ENCODE measurements around the gene PALLD.

Gene PALLD

DNA sequence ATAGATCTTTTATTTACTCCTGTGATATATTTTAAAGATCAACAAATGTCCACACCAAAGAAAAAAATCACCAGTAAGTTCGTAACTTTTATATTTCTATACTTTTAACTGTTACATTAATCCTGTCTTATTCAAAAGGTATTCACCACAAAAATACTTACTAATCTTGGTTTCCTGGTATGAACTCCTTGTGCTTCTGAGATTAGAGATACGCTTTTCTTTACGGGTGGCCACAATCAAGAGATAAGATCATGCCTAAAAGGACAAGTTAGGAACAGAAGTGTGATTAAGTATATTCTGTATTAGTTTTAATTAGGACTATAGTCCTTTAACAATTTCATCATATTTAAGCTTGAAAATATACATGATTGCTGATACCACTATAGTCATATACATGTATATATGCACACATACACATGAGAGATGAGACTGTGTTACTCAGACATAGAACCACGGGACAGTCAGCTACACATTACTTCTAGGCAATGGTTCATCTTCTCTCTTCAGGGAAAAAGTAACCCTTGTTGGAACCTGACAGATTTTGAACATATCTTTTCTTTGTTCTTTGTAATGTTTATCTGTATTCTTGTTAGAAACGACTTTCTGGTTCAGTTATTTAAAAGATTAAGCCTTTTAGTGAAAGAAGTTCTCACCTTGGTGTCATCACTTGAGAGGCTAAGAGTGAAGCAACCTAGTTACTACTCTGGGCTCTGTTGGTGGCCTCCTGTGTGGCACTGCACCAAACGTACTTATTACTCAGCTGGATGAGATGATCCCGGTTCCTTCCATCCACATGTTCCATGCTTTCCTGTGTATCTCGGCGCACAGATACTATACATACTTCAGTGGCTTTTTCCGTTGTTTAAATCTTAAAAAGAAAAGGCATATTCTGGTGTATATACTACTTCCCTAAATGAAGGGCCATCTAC, 367.1 kb downstream of the PALLD start:
- DNase-seq: no peak

- no peak for DNase-seq
These were observed 368.1 kb downstream of the PALLD start for GRCh38 chr4:168864821-168865541.

DNA sequence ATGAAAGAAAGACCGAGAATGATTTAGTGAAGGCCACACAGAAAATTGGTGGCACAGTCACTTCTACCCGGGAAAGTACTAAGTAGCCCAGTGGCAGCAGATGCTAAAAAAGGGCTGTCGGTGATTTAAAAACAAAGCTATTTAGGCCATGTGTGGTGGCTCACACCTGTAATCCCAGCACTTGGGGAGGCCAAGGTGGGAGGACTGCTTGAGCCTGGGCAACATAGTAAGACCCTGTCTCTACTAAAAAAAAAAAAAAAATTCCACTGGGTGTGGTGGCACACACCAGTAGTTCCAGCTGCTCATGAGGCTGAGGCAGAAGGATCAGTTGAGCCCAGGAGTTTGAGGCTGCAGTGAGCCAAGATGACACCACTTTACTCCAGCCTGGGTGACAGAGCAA, 369.0 kb downstream of the PALLD start:
- no peak for DNase-seq

DNA sequence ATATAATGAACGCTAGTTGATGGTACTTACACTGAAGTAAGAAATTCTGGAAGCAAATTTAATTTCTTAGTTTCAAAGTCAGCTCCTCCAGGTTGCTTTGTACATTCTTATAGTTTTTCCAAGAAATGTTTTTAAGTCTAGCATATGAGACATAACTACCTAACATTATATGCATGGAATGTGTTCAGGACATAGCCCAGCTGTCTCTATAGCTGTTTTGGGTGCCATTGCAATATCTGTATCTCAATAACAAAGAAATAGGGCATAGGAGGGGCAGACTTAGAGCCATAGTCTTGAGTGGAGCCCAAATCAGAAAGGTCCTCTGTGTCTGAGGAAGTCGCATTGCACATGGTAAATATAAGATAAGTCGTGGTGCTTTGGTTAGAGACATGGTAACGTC, 369.8 kb downstream of the PALLD start:
- DNase-seq: no peak

- DNase-seq: no peak
These were observed 370.3 kb downstream of the PALLD start for GRCh38 chr4:168867128-168867527.

DNA sequence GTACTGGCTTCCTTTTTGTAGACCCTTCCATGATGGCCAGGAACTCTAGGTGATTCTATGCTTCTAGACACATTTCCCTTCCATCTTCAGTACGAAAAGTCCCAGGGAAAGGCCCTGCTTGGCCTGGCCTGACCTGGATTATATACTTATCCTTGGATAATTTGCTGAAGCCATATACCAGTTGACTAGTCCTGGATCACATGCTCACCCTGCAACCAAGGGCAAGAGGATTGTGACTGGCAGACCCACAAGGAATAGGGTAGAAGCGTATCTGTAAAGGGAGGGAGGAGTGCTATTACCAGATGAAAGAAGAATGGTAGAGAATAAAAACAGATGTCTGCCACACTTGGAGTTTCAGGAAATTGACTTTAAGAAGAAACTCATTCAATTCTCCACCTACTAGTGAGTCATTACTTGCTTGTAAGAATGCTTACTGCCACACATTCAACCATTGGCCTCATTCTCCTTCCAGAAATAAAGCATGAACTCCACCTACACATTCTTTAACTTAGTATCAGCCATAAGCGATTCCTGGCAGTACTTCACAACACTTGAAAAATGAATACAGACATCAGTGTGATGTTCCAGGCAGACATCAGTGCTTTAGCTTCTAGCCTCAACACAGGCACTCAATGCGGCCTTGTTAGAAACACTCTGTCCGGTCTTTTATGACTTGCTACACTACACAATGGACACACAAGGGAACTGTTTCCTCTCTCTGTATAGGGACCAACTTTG, 371.4 kb downstream of the PALLD start:
- no peak for DNase-seq

DNA sequence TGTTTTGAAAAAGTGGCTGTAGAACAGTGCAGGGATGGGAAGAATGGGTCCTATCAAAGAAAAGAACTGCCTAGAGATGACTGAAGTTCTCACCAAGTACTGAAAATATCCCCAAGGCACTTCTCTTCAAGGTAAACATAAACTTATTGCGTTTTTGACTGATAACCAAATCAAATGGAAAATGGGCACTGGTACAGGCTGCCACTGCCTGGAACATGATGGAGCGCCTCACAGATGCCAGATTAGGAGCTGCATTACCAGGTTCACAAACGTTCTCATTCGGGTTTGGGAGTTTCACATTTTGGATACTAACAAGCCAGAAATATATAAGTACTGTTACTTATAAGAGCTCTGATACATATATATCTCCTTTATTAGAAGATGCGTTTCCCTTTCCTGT, 371.9 kb downstream of the PALLD start:
- DNase-seq: no peak

DNA sequence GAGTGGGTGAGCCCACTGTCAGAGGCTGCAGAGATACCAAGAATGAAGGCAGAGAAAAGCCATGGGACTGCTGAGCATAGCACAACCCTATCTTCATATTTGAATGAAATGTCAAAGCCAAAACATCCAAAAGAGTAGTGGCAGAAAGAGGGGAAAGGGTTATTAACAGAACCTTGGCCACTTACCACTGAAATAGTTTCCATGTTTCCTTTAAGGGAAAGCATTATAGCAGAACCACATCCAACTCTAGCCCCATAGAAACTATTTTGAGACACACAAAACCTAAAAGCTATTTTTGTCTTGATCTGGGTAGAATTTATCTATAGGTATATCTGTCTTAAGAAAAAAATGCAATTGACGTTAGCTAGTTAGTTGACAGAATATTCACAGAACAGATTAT, 373.2 kb downstream of the PALLD start:
- DNase-seq: no peak

GRCh38 chr4:168871632-168872031, 374.8 kb downstream of the PALLD start:
- no peak for DNase-seq

- DNase-seq: no peak
These were observed 377.2 kb downstream of the PALLD start for GRCh38 chr4:168874083-168874482.

GRCh38 chr4:168876106-168876505, 379.3 kb downstream of the PALLD start:
- DNase-seq: no peak

DNA sequence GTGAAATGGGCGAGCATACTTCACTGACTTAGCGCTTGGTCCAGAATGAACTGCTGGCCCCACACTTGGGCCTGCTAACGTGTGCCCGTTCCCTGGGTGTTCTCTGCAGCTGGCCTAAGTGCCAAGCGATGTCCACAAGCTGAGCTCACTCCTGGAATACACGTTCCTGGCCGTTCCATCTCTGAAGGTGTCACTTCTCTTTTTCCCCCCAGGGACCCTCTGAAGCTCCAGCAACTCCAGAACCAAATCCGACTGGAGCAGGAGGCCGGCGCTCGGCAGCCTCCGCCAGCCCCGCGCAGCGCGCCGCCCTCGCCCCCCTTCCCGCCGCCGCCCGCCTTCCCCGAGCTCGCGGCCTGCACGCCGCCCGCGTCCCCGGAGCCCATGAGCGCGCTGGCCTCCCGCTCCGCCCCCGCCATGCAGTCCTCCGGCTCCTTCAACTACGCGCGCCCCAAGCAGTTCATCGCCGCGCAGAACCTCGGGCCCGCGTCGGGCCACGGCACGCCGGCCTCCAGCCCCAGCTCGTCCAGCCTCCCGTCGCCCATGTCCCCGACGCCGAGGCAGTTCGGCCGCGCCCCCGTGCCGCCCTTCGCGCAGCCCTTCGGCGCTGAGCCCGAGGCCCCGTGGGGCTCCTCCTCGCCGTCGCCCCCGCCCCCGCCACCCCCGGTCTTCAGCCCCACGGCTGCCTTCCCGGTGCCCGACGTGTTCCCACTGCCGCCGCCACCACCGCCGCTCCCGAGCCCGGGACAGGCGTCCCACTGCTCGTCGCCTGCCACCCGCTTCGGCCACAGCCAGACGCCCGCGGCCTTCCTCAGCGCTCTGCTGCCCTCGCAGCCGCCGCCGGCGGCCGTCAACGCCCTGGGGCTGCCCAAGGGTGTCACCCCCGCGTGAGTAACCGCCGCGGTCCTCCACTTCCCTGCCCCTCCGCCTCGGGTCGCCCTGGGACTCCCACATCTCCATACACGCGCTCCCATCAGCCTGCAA, 380.9 kb downstream of the PALLD start:
- DNase-seq: peak; percentile 70

GRCh38 chr4:168878623-168879022, 381.8 kb downstream of the PALLD start:
- DNase-seq: no peak

DNA sequence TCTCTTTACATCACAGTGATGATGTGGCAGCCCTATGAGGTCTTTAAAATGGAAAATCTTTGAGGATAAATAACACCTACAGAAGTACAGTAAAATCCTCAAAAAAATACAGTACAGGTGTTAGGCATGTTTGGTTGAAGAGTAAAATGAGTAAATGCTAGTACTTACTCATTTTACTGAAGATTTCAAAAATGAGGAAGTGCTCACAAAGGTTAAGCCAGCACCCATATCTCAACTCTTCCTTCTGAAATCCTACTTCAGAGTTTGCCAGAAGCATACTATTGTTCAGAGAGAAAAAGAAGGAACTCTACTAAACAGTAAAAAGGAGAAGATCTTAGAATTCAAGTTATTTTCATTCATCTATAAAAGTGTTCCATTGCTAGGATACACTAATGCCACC, 382.3 kb downstream of the PALLD start:
- no peak for DNase-seq

GRCh38 chr4:168880072-168880675, 383.3 kb downstream of the PALLD start:
- no peak for DNase-seq

DNA sequence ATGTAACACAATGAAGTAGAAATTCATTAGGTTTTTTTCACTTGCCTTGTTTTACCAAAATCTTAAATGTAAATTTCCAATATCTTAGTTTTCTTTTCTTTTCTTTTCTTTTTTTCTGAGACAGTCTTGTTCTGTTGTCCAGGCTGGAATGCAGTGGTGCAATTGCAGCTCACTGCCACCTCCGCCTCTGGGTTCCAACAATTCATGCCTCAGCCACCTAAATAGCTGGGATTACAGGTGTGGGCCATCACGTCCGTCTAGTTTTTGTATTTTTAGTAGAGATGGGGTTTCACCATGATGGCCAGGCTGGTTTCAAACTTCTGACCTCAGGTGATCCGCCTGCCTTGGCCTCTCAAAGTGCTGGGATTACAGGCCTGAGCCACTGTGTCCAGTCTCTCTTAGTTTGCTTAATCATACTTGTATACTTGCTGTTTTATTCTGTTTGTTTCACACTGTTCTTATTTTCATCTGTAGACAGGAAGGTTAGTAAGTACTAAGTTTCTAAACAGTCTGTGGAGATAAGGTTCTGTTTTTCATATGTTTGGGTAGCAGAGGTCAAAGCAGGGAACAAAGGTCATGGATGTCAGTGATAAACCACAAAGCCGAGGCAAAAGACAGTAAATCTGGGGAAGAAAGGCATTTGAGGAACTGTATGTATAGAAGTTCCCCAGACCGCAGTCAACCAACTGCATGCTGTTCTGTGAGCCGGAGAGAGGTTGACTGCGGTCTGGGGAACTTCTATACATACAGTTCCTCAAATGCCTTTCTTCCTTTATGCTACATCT, 384.2 kb downstream of the PALLD start:
- DNase-seq: no peak

- no peak for DNase-seq
These were observed 385.0 kb downstream of the PALLD start for GRCh38 chr4:168881781-168882420.

GRCh38 chr4:168882650-168883233, 385.9 kb downstream of the PALLD start:
- DNase-seq: no peak

GRCh38 chr4:168883513-168883912, 386.7 kb downstream of the PALLD start:
- DNase-seq: no peak
